HG03045 (cell line): ENCODE measurements around the gene IFI27L2.
A peak's percentile ranks its signal among the peaks of the same experiment; 100 is the strongest.
"Not testable (repeated sequence)": the region's sequence is repeated elsewhere in the genome, so short reads cannot be mapped to it uniquely, and the experiment has no call there.

Source experiments
- ATAC-seq: cut with Tn5 transposase; IDR thresholded peaks from one replicate; pipeline ENCODE4 v1.9.1; 2021; ENCODE audit warnings: mild to moderate bottlenecking, moderate library complexity; ENCODE audit not compliant: unreplicated experiment

IFI27L2 gene, protein sequence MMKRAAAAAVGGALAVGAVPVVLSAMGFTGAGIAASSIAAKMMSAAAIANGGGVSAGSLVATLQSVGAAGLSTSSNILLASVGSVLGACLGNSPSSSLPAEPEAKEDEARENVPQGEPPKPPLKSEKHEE

DNA sequence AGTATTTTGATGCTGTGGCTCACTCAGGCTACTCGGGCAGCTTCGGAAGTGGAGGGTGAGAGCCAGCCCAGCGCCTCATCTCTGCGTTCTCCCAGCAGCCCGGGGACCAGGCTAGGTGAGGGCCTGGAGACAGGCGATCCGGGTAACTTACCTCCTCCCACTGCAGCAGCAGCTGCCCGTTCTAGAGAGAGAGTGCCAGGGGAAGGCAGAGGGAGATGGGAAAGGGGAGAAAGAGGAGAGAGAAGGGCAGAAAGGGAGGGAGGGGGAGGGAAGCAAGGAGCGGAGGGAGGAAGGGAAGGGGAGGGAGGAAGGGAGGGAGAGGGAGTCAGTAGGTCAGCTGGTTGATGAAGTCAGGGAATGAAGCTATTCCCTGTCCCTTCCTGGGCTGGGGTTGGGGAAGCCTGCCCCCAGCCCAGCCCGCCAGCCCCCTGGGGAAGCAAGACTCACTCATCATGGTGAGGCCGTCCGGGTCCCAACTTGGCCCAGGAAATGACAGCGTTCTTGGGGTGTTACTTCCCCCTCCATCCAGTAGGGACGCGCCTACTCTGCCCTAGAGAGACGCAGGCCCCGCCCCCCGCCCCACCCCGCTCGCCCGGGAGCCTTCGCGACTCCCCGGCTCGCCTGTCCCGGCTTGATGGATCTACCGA, at the start of gene IFI27L2:
Gene IFI27L2 (minus strand): TSS at position 494 of the 647 bp plus-strand sequence. CDS start 40 bp downstream, at position 454.
- peak; percentile 94 for ATAC-seq

DNA sequence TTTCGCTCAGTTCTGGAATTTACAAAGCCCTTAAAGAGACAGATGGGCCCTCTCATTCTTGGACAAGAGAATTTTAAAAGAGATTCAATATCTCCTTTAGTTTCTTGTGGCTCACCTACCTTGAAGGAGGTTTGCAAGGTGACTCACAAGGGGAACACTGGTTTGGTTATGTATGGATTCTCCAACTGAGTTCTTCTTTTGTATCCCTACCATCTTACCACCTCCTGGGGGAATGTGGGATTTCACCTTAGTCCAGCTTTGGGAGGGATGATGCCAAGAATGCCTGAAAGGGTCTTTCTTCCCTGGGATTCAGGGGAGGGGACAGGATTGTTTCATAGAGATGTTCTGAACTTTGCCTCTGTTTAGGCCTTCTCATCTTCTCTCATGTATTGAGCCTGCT, 48.4 kb upstream of the IFI27L2 start:
- ATAC-seq: no peak

DNA sequence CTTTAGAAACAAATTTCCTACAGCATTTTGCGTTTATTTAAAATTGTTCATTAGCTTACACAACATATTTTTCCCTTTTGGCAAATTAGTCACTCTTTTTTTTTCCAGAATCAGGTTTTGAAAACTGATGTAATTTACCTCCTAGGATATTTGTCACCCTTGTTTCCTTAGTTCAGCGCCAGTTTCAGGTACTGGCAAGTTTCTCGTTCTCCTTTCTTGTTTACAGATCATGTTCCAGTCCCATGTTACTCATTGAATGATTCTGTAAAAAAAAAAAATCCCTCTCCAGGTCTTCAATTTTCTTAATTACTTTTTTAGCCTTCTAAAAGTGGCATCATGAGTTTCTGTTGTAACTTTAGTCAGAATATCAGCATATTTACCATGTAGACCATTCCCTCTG, 47.4 kb upstream of the IFI27L2 start:
- ATAC-seq: no peak

DNA sequence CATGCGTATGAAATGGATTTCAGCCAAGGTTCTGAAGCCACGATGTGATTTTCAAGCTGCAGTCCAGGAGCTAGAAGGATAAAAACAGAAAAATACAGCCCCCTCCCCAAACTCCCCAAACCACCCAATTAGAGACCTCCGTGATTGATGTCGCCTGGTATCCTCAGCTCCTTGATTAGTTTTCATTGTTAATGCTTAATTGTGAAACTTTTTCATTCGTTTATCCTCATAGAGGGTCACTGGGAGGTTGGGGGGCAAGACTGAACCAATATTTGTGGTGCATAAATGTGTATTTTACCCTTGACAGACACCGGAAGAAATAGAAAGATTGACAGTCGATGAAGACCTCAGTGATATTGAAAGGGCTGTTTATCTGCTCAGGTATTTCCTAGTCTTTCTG, 46.3 kb upstream of the IFI27L2 start:
- ATAC-seq: no peak

DNA sequence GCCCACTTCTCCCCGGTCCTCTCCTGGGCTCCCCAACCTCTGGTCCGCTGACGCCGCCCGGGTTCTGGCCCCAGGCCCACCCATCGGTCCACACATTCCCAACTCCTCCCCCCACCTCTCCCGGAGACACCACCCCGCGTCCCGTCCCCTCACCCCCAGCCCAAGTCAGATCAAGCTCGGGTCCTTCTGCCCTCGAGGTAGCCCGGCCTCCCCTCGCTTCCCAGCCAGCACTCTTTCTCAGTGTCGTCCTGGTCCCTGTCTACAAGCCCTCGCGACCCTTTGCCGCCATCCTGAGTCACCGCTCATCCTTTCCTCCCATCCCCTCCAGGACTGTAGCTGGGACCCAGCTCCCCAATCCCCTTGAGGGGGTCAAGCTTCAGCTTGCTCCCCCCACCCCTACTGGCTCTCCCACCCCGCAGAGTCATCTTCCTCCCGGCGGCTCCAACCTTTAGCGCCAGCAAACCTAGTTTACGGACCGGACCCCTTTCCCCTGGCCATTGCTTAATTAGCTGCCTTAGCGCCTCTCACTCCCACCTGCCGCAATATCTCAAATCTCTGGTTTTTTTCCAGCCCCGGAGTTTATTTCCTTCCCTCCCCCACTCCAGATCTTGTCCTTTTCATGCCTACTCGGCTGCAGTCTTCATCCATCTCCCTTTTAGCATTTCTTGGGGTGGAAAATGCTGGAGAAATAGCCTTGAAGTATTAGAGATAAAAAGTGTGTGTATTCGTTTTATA, 45.8 kb upstream of the IFI27L2 start:
- ATAC-seq: no peak

DNA sequence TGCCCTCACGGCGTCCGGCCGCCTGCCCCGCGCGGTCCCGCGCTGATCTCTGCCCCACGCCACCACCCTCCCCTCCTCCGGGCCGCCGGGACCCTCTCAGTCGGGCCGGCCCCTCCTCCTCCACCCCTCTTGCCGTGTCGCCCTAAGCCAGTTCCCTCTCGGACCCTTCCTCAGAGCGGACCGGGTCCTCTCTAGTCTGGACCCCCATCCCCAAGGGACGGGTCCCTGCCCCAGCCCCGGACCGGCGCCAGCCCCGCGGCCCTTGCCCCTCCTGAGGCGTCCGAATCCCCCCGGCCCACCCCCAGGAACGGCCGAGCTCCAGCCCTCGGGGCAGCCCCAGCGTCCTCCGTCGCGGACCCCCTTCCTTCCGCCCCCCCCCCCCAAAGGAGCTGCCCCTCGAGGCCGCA, 45.2 kb upstream of the IFI27L2 start:
- ATAC-seq: no peak

DNA sequence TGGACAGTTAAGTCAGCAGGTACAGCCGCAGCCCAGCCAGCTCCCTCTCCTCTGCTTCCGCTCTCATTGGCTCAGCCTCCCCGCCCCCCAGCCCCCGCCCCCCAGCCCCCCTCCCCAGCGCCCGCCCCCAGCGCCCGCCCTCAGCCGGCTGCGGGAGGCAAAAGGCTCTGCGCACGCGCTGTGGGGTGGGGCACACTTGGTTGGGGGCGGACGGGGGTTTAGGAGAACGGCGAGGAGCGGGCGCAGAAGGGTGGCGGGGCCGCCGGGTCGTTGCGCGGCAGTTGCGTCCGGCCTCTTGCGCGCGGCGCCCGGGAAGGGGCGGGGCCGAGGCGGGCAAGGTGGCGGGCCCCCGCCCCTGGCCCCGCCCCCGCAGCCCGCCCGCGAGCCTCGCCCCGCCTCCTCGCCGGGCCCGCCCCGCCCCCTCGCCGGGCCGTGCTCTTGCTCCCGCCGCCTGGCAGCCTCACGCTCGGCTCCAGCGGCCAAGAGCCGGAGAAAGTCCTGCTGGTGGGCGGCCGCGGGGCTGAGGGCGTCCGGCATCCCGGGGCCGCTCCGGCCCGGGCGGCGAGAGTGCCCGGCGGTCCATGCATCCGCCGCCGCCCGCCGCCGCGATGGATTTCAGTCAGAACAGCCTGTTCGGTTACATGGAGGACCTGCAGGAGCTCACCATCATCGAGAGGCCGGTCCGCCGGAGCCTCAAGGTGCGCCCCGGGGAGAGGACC, 44.6 kb upstream of the IFI27L2 start, which contains the start of gene PPP4R4:
Gene PPP4R4 (plus strand): TSS at position 438 of the 719 bp plus-strand sequence. CDS start 144 bp downstream, at position 582.
- ATAC-seq: peak; percentile 78

DNA sequence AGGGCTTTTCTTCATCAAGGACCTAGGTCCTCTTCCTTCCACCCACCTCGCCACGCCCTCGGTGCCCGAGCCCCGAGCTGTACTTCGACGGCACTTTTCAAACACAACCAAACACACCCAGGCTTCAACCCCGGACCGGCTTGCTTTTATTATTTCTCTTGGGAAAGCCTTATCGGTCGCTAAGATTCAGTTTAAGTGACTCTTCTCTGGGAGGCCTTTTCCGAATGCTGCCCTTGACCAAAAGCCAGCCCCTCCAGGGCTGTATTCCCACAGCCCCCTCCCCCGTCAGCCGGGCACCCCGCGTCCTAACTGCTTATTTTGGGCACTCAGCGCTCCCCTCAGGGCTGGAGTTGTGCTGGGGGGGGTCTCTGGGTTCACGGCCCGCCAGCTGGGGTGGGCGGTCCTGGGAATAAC, 44.1 kb upstream of the IFI27L2 start:
- ATAC-seq: no peak

DNA sequence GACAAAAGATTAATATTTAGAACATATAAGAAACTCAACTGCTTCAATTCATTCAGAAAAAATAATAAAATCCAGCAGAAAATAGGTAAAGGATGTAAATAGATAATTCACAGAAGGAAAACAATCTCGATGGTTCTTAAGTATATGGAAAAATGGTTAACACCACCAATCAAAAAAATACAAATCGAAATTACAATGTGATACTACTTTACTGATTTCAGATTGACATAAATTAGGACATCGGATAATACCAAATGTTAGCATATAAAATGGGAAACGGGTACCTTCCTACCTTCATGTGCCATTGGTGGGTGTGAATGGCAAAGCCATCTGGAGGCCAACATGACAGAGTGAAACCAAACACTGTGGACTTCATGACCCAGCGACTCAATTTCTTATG, 43.1 kb upstream of the IFI27L2 start:
- no peak for ATAC-seq

DNA sequence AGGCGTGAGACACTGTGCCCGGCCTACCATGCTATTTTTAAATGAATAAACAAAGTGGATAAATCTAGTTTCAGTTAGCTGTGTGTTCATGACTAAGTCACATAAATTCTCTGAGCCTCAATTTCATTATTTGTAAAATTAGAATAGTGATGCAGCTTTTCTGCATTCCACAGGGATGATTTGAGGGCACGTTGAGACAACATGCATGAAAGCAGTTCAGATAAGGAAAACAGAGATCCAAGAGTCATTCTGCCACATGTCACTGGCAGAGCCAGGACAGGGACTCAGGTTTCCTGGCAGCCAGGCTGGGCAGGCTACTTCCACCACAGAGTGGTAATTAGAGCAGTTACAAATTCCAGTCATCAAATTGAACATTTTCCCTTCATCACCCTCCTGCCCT, 41.8 kb upstream of the IFI27L2 start:
- no peak for ATAC-seq

DNA sequence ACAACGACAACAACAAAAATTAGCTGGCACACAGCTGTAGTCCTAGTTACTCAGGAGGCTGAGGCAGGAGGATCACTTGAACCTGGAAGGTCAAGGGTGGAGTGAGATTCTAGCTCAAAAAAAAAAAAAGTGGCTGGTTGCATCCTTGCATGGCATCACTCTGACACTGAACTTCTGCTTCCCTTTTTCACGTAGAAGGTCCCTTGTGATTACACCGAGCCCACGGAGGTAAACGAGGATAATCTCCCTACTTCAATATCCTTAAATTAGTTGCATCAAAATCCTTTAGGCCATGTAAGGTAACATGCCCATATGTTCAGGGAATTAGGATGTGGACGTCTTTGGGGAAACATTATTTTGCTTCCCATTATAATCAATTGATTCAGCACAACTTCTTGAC, 40.7 kb upstream of the IFI27L2 start:
- no peak for ATAC-seq

DNA sequence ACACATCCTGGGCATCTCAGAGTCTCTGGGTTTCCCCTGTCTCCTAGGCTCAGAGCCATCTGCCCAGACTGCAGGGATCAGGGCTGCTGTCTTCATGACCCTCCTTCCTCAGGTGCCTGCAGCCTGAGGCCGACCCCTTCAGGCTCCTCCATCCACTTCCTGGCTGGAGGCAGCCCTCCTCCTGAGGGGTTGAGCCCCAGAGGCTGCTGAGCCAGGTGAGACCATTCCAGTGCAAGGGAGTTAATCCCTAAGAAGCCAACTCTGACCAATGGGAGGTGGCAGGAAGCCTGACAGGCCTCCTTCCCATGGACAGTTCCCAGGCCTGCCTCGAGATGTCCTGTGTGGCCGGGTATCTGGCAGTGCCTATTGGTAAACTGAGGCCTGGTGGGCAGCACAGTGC, 36.3 kb upstream of the IFI27L2 start:
- no peak for ATAC-seq

DNA sequence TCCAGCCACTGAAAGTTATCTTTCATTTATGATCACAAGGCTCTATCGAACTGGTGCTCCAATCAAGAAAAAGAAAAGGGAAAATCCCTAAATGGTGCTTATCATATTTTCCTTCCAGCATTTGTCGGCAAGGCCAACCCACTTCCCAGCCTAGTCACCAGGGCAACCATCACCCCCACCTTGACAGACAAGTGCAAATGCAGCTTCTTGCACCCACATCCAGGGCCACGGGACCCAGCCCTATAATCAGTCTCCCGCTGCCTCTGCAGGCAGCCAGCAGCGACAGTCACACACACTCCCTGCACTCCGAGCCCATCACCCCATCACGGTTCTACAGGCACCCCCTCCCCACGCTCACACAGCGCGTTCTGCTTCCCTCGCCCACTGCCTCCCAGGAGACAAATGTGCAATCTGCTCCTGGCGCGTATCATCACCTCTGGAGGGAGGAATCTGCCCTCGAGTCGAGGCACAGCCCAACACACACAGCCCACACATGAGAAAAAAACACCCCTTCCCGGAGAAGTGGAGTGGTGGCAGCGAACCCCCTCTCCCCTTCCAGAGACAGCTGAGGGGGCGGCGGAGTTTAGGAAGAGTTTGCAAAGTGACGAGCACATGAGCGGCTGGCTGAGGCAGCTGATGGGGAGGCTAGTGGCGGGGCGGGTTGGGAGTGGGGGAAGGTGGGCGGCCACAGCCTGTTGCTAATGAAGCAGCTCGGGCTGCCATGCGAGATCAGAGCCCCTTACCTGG, 35.5 kb upstream of the IFI27L2 start:
- no peak for ATAC-seq

DNA sequence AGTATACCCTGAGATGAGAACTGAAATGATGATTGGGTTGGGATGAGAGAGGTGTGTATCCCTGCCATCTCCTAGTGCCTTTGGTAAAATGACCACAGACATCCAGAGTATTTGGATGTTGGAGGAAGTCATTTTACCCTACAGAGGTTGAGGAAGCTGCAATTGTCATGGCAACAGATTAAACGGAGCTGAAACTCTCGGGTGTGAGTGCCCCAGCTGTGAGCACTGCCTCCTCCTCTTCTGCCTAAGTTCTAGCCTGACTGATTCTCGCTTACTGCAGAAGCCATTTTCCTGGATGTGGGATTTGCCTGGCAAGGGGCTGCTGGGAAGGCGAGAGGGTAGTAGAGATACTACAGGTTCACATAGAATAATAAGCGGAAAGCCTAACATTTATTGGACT, 34.4 kb upstream of the IFI27L2 start:
- ATAC-seq: no peak

DNA sequence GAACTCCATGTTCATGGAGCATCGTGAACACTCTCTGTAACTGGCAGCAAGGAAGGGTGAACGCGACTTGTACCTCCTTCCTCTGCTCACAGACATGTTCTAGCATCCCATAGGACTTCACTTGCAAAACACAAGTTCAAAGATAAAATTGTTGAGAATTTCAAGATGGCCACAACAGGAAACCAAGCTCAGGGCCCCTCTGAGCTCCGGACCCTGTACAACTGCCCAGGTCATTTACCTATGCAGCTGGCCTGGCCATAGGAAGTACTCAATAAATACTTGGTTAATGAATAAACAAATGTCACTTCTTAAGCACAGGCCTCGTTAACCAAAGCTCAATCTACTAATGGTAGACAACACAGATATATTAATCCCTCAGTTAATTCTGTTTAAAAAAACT, 33.1 kb upstream of the IFI27L2 start:
- ATAC-seq: no peak

DNA sequence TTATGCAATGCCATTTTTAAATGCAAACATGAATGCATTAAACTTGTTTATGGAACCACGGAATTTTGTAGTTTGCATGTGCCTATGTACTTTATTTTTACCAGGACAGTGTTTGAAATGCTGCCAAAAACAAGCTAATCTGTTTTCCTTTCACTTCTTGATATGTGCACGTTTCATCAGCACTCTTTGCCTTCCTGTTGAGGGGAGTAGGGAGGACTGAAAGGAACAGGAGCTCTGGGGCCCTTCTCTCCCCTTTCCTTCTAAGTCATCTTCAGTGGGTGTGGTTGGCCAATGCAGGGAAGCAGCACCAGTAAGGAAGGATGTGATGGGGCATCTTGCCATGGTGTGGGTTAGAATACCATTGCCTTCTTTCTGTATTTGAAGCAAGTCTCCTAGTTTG, 32.6 kb upstream of the IFI27L2 start:
- ATAC-seq: no peak

DNA sequence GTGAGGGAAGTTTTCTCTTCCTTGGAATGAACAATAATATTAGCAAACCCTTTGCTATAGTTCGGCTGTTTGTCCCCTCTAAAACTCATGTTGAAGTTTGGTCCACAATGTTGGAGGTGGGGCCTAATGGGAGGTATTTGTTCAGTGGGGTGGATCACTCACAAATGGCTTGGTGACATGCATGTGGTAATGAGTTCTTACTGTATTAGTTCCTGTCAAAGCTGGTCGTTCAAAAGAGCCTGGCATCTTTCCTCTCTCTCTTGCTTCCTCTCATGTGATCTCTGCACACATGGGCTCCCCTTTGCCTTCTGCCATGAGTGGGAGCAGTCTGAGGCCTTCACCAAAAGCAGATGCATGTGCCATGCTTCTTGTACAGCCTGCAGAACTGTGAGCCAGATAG, 31.7 kb upstream of the IFI27L2 start:
- no peak for ATAC-seq

DNA sequence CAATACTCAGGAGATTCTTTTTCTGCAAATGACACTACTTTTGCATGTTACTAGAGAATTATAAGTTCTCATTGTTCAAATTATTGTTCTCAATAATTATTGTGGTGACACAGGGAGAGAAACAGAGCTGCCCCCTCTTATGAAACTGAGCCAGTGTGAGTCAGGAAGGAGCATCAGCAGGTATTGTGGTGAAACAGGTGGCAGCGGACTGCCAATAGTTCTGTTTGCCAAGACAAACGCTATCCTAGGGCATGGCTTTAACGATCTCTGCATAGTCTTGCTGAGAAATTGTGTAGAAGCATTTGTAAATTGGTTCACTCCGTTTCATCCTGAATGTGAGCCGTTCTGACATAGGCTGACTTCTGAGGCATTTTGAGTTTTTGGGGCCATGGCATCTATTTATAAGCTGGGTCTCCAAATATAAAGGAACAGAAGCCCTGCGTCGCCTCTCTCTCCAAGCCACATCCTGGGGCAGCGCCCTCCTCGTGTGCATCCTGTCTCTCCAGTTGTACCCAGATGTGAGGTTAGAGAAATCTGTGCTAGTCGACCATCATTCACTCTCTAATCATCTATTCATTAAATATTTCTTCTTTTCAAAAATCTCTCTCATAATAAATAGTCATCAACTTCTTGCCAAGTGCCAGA, 29.0 kb upstream of the IFI27L2 start:
- ATAC-seq: no peak

DNA sequence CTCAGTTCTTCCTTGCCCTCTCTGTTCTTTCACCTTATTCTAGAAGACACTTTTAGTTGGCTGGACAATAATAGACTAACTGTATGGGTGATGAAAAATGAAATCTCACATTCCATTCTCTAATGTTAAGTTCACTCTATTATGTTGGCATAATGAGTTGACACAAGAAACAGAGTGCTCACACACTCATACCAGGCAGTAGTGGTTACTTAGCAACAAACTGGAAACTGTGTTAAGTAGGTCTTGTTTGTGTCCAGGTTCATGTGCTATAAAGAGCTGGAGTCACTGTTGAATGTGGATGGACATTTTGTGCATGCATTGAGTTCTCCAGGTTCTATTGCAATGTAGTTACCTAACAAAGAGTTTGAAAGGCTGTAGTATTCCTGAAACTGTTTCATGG, 27.8 kb upstream of the IFI27L2 start:
- ATAC-seq: no peak

DNA sequence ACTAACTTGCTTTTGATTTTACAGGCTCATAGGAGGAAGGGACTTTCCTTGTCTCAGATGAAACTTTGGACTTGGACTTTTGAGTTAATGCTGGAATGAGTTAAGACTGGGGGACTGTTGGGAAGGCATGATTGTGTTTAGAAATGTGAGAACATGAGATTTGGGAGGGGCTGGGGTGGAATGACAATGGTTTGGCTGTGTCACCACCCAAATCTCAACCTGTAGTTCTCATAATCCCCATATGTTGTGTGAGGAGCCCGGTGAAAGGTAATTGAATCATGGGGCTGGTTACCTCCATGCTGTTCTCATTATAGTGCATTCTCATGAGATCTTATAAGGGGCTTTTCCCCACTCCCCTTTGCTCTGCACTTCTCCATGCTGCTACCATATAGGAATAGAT, 26.7 kb upstream of the IFI27L2 start:
- ATAC-seq: not testable (repeated sequence)
